ENCODE data around the gene PTOV1.

The PTOV1 gene

DNA sequence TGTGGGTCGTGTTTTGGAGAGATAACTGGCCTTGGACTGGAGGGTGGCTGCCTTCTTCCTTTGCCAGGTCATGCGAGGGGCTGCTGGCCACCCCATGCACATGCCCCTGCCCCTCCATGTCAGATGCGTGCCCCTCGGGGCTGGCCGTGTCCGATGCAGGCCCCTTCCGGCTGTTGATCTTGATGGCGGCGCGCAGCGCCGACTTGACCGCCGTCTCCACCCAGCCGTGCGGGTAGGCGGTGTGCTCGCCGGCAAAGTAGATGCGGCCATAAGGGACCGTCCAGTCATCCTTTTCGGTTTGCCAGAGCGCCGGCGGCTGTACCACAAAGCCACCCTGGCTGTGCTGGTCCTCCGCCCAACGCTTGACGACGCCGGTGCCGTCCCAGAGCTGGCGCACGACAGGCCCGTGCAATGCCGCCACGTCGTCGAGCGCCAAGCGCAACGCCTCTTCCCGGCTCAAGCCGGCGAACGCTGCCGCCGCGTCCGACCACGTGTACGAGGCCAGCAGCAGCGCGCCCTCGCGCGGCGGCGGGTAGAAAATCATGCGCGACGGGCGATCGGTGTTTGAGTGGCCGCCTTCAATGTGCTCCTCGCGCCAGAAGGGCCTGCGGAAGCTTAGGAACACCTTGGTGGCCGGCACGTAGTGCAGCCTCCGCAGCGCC lies 38.9 kb downstream of the PTOV1 start:
- DNase-seq (ENCODE audit: low read depth) = peak; percentile 72

DNA sequence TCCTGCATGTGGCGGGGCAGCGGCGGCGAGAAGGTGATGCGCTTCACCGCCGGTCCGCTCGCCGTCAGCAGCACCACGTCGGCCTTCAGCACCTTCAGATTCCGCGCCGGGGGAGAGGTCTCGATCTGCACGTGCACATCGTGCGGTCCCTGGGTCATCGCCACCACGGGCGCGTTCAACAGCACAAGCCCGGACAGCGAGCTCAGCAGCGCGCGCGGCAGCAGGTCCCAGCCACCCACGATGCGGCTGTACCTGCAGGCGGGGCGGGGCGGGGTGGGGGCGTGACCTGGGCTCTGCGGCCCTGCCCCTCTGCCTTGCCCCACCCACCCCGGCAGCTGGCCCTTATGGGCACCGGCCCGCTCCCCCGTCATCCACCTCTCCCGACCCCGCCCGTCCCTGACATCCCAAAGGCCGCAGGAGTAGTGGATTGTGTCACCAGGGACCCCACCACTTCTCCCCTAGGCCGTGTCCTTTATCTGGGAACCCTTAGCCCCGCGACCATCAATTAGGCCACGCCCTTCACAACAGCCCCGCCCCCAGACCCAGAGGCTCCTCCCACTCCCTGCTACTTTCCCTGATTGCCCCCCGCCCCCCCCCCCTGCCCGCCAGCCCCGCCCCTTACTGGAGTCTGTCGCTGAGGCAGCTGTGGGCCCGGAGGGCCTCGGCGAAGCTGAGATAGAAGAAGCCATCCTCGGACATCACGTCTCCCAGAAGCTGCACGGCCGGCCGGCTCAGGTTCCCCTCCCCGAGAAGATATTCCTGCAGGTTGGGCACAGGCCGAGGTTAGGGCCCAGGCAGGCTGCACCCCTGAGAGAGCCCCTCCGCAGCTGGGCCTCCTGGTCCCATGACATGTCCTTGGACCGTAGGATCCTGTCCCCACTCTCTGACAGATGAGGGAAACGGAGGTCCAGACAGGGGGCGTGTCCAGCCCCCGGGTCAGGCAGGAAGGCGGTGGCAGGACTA lies 39.7 kb downstream of the PTOV1 start:
- DNase-seq (ENCODE audit: low read depth) = no peak

DNA sequence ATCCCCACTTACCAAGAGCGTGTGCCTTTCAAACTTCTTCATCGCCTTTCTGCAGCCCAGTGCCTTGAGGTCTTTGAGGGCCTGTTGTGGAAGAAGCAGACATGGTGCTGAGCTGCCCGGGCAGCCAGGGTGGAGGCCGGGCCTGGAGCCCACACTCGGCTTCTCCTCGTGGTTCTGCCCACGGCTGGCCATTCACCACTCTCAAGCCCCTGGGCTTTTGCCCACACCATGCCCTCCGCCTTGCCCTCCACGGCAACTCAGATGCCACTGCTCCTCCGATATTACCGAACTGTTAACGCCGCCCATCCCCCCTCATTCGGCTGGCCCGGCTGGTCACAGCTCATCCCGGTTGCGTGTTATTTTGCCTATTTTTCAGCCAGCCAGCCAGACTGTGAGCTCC lies 40.4 kb downstream of the PTOV1 start:
- DNase-seq (ENCODE audit: low read depth) = no peak

DNA sequence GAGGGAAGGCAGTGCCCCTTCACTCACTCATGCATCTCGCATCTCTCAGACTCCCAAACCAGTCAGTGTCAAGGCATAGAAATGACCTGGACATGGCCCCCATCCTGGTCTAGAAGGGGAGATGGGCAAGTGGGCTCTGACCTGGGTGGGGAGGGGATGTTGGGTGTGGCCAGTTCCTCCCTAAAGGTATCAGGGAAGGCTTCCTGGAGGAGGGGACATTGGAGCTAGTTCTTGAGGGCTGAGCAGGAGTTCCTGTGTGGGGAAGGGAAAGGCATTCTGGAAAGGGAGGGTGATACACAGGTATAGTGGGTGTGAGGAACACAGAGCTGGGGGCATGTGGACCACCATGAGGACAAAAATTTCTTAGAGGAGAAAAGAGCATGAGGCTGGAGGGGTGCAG lies 41.8 kb downstream of the PTOV1 start:
- DNase-seq (ENCODE audit: low read depth) = no peak

DNA sequence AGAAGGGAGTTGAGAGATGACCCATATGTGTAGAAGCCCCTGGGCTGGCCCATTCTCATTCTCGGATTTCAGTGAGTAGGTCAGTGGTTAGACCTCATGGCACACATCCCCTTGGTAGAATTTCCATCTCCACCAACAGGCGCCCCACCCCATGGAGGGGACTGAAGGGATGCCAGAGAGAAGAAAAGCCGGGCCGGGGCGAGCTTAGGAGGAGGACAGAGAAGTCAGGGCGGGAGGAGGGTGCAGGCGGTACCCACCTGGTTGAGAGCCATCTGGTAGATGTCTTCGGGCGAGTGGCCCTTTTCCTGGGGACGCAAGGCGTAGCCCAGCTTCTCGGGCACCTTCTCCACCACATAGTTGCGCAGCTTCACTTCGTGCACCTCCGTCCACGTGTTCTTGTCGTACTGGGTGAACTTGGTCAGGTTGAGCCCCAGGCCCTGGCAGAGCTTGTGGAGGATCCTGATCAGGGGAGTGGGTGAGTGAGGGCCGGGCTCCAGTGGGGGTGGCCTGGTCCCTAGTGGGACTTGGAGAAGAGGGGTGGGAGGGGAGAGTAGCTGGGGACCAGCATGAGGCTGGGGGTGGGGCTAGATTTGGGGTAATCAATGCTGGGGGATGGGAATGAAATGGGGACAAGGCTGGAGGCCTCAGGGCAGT lies 43.2 kb downstream of the PTOV1 start:
- DNase-seq (ENCODE audit: low read depth) = no peak

DNA sequence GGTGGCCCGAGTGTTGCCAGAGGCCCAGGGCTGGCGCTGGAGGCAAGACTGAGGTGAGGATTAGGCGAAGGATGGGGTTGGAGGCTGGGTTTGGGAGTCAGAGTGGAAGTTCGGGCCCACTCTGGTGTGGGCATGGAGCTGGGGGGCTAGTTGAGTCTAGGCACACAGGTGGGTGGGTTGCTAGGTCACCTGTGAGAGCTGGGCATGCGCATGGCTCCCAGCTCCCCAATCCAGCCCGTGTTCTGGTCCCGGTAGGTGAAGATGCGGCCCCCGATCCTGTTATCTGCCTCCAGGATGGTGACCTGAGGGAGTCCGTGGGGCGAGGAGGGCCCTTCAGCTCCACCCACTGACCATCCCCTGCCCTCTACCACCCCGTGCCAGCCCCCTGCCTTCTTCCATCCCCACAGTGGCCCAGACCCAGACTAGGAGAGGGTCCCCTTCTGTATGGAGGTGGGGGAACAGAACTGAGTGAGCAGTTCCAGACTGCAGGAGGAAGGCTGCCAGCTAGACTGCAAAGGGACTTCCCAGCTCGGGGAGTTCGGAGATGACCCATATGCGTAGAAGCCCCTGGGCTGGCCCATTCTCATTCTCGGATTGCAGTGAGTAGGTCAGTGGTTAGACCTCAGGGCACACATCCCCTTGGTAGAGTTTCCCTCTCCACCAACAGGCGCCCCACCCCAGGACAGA lies 44.1 kb downstream of the PTOV1 start:
- DNase-seq (ENCODE audit: low read depth) = no peak

DNA sequence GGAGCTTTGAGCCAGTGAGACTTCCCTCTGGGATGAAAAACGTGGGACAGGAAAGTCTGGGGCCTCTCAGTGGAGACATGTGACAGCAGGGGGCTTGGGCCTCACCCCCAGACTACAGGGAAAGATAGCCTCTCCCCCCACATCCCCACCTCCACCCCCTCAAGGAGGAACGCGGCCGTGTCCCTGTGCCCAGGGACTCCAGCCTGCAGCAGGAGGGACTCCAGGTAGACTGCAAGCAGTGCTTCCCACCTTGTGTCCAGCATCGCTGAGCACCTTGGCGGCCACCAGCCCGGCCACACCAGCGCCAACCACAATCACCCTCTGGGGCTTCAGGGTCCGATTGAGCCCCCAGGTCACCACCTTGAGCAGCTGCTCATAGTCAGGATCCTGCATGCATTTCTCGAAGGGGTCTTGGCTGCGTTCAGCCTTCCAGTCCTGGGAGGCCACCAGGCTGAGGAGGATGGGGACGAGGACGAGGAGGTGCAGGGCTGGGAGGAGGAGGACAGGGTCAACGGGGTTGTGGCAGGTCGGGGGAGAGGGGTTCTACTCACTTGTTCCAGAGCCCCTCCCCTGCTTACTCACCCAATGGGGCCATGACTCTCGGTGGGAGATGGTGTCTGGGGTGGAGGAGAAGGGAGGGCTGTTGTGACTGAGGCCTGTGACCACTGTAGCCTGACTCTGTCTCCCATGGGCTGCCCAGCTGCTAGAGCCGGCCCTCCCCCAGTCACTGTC lies 44.8 kb downstream of the PTOV1 start:
- DNase-seq (ENCODE audit: low read depth) = no peak

DNA sequence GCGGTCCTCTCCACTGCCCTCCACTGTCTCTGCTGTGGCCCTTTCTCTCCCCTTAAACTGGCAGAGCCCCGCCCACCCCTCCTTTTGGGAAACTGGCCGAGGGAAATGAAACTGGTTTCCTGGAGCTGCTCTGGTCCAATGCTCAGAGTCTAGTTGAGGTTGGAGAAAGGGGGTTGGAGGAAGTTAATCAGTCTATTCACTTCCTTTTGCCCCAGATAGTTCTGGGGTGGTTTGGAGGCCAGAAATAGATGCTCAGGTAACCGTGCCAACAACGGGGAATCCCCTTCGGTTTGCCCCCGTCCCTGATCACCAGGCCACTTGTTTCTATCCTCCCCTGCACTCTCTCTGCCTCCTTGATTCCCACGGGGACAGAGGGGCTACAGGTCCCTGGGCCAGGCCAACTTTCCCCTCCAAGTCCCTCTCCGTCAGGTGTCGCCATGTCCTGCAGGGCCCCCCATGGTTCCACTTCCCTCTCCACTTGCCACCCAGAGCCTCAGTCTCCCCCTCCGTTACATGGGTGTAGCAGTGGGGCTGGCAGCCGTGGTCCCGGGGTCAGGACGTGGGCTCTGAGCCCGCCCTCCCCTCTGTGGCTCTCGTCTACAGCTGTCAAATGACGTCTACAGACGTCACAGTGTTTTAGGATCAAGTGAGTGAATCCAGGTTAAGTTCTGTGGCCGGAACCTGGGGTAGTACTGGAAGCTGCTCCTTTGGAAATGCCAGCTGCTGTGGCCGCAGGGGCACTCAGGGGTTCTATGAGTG lies 46.1 kb downstream of the PTOV1 start, which contains the start of gene IL4I1:
Gene IL4I1, minus strand, starts transcription at position 25 of the 759 bp plus-strand sequence. CDS start 727 bp downstream, outside the sequence.
- DNase-seq (ENCODE audit: low read depth) = no peak

DNA sequence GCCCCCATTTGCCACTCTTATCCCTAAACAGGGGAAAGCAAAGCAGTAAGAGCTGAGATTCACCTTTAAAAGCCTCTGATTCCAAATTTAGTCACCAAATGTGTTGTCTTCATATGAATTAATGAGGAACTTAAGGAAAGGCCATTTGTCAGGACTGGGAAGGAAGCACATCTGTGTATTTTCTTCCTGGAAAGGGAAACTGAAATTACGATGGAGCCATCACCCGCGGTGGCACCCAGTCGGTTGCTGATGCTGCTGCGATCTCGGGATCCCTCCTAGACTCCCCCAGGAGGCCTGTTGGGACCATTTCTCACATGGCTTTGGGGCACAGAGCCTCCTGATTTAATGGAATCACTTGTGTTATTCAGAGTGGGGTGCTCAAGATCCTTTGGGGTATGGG lies 53.2 kb downstream of the PTOV1 start:
- DNase-seq (ENCODE audit: low read depth) = no peak

DNA sequence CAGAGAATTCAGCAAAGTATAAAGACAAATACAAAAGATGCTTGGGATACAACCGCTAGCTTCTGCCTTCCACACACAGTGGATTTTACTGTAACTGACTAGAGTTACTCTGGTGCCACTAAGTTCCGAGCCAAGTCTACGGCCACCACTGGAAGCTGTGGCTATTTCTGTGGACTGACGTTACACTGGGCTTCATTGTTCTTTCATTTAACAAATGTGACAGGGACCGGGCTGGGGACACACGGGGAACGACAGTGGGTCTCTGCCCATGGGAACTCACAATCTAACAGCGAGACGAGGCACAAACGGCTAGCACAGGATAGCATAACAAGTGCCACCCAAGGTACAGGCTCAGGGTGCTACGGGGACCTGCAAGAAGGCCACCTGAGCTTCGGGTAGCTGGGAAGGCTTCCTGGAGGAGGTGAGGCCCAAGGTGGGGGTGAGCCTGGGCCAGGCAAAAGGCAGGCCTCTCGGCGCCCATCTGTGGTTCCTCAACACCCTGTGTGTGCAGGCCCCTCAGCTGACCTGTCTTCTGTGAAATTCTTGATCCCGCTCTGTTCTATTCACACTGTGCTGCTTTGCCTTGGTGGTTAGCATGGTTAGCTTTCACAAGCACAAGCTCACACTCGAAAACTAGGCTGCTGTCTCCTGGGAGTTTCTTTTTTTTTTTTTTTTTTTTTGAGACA lies 56.1 kb downstream of the PTOV1 start:
- DNase-seq (ENCODE audit: low read depth) = no peak

DNA sequence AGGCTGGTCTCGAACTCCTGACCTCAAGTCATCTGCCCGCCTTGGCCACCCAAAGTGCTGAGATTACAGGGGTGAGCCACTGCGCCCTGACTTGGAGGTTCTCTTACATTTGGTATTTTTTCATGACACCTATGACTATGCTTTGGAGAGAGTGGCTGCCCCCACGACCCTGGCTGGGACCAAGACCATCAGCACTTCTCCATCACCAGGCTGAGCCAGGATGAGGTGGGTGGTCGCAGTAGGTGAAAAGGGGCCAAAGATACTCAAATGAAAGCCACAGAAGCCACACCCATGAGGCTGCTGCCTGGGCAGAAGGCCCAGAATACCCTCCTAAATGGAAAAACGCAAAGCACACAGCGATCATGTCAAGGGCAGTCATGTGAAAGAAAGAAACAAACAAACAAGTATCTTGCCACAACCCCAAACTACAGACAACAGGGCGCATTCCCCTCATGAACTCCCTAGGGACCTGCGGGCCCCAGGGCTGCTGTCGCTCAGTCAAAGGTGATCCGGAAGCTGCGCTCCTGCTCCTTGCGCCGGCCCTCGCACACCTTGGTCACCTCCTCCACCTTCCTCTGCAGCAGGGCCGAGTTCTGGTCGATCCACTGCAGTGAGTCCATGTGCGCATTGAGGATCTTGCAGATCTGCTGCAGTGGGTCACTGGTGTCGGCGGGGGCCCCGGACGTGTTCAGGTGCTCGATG lies 56.9 kb downstream of the PTOV1 start:
- no peak for DNase-seq (ENCODE audit: low read depth)

DNA sequence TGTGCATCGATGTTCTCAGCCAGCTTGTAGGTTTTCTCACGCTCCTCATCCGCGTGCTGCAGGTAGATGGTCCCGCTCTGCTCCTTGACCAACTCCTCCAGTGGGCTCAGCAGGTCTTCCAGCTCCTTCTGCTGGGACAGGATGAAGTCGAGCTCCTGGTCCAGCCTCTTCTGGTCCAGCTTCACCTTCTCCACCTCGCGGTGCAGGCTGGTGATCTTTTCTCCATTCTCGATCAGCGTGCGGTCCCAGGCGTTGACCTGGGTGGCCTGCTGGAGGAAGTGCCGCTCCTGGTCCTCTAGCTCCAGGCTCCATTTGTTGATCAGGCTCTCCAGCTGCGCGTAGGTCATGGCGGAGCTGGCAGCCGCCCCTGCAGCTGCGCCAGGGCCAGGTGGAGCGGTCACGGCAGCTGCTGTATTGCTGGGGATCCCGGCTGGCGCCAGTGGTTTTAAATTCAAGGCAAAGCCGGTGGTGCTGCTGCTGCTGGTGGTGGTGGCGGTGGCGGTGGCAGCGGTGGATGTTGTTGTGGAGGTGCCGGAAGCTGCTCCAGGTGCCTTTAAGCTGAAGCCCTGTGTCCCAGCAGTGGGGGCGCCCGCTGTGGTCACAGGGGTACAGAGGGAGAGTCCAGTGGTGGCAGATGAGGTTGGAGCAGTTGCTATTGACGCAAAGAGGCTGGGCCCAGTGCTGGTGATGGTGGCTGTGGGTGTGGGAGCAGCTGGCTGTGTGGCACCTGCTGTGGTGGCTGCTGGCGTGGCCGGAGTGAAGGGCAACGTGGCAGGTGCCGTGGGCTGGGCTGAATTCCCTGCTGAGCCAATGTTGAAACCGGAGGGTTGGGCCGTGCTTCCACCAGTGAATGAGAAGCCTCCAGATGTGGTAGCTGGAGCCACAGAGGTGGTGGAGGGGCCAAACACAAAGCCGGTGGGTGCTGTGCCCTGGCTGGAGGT lies 57.8 kb downstream of the PTOV1 start:
- no peak for DNase-seq (ENCODE audit: low read depth)

DNA sequence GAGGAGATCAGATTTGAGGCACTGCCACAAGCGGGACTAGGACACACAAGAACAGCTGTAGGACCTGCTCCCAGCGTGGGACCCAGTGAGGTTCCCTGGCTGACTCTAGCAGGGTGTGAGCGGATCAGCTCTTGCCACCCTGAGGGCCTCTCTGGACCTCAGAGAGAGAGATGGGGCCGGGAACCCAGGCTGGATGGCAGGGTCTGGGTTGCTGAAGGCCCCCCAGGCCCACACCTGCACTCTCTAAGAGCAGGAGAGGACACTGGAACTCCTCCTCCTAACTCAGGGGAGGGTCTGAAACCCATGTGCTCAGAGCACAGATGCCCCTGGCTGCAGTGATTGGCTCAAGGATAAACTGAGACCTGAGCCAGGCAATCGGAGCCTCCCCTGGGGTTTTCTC lies 59.2 kb downstream of the PTOV1 start:
- no peak for DNase-seq (ENCODE audit: low read depth)

All from iris pigment epithelial cell (primary cell).